GM12878 (cell line): ENCODE results near the gene POU3F2. TPM values are rescaled to one million over a fixed set of nuclear protein-coding genes. Genes with fewer than 3 reads are reported as not detected.

Experiments used
- ATAC-seq: fragments of 200-7000 bp; cut with Tn5 transposase; 3 replicates; pipeline ENCODE4 v1.9.1; 2020; ENCODE audit warnings: mild to moderate bottlenecking, moderate library complexity
- Bru-seq: library from RNA; stranded (reverse); fragments of 400-500 nt; gene quantifications from one replicate; lab custom pipeline; 2021; lab: Mats Ljungman, UMichigan
- BruChase-seq, 2 experiments: library from RNA; stranded (reverse); fragments of 400-500 nt; gene quantifications; one replicate each; lab custom pipeline; 2021; lab: Mats Ljungman, UMichigan
- BruUV-seq: library from RNA; stranded (reverse); fragments of 400-500 nt; replicated peaks from 2 replicates; lab custom pipeline; 2021; lab: Mats Ljungman, UMichigan
- CTCF ChIA-PET: fragments of 300-600 bp; sonication (Branson Sonifier 250); formaldehyde crosslinking; extraction: SDS; loops from one replicate; lab custom pipeline; 2021; ENCODE audit warnings: inconsistent platforms; lab: Yijun Ruan, JAX
- POLR2A ChIA-PET: fragments of 350-600 bp; formaldehyde crosslinking; extraction: SDS; loops from one replicate; lab custom pipeline; 2021; ENCODE audit warnings: inconsistent platforms; lab: Charles Lee
- RAD21 ChIA-PET: fragments of 300-600 bp; sonication (Branson Sonifier 250); formaldehyde crosslinking; loops from one replicate; lab custom pipeline; 2023; ENCODE audit warnings: antibody characterized with exemption; ENCODE audit not compliant: unreplicated experiment; lab: Charles Lee
- SMC1A ChIA-PET: fragments of 300-600 bp; sonication (Branson Sonifier 250); formaldehyde crosslinking; loops from one replicate; lab custom pipeline; 2023; ENCODE audit not compliant: unreplicated experiment, uncharacterized antibody; lab: Charles Lee
- DNase-seq: peaks from one replicate; pipeline ENCODE4 v3.0.0-alpha.2; 2011; ENCODE audit warnings: low read depth, low spot score
- FAIRE-seq: peaks from 3 replicates; lab custom pipeline; 2011; peaks lifted over from hg19 to GRCh38; lab: Jason Lieb, UNC
- H2AFZ ChIP-seq: 2 replicates; pipeline ENCODE4 v1.6.0; 2011; ENCODE audit warnings: low read depth, low read length, control low read depth; ENCODE audit not compliant: control insufficient read depth
- H3K27ac ChIP-seq: 2 replicates; pipeline ENCODE4 v1.5.1; 2011; ENCODE audit warnings: control low read depth; ENCODE audit not compliant: control insufficient read depth, insufficient read depth
- H3K27me3 ChIP-seq, 2 experiments: replicated peaks in 1 of 2; 2 replicates each; pipeline versions ENCODE4 v1.6.0 to v1.6.1; 2011; ENCODE audit warnings: low read length in 1 of 2; ENCODE audit not compliant: control insufficient read depth in 2 of 2, insufficient read depth in 2 of 2
- H3K36me3 ChIP-seq, 2 experiments: 2 replicates each; pipeline ENCODE4 v1.5.1; 2011; ENCODE audit warnings: low read length in 1 of 2; ENCODE audit not compliant: control insufficient read depth in 2 of 2, insufficient read depth in 2 of 2
- H3K4me1 ChIP-seq: 2 replicates; pipeline ENCODE4 v1.6.1; 2011; ENCODE audit warnings: mild to moderate bottlenecking, low read length, moderate library complexity, mixed read lengths; ENCODE audit not compliant: control insufficient read depth, insufficient read depth
- H3K4me2 ChIP-seq: 2 replicates; pipeline ENCODE4 v1.6.0; 2011; ENCODE audit warnings: control low read depth; ENCODE audit not compliant: control insufficient read depth, insufficient read depth
- H3K4me3 ChIP-seq: fragments of 200-600 bp; sonication (generic); 2 replicates; pipeline ENCODE4 v1.5.1; 2016
- H3K79me2 ChIP-seq: 2 replicates; pipeline ENCODE4 v1.6.0; 2011; ENCODE audit warnings: low read length; ENCODE audit not compliant: control insufficient read depth, insufficient read depth
- H3K9ac ChIP-seq: 2 replicates; pipeline ENCODE4 v1.8.0; 2011; ENCODE audit warnings: low read length, control low read depth, mixed read lengths; ENCODE audit not compliant: control insufficient read depth, insufficient read depth
- H3K9me3 ChIP-seq: replicated peaks from 3 replicates; pipeline ENCODE4 v1.5.1; 2011; ENCODE audit warnings: mild to moderate bottlenecking, low read length; ENCODE audit not compliant: control insufficient read depth, insufficient read depth
- H4K20me1 ChIP-seq: 2 replicates; pipeline ENCODE4 v1.6.0; 2011; ENCODE audit not compliant: control insufficient read depth, insufficient read depth
- EGR1 ChIP-seq, 2 experiments: IDR thresholded peaks; 1 replicate in 1 of 2; 2 replicates in 1 of 2; pipeline ENCODE4 v1.6.1; 2011 to 2012; ENCODE audit warnings: low read depth in 2 of 2, low read length in 2 of 2, borderline replicate concordance in 1 of 2, mild to moderate bottlenecking in 1 of 2, moderate library complexity in 1 of 2
- FOXM1 ChIP-seq: IDR thresholded peaks from 2 replicates; pipeline ENCODE4 v1.6.1; 2012; ENCODE audit warnings: low read depth, mild to moderate bottlenecking, inconsistent platforms, low read length, moderate library complexity
- IRF4 ChIP-seq: IDR thresholded peaks from 2 replicates; pipeline ENCODE4 v1.6.1; 2011; ENCODE audit warnings: low read depth, low read length
- MYB ChIP-seq: fragments of 150-350 bp; IDR thresholded peaks from 2 replicates; pipeline ENCODE4 v1.6.1; 2014; ENCODE audit warnings: mild to moderate bottlenecking, low read depth, low read length, borderline replicate concordance
- RFX5 ChIP-seq: IDR thresholded peaks from 2 replicates; pipeline ENCODE4 v1.6.1; 2011; ENCODE audit warnings: low read depth, low read length, improper control_type of control experiment
- RUNX3 ChIP-seq: IDR thresholded peaks from 2 replicates; pipeline ENCODE4 v1.6.1; 2012; ENCODE audit warnings: low read length, inconsistent platforms
- YY1 ChIP-seq: IDR thresholded peaks from 2 replicates; pipeline ENCODE4 v1.6.1; 2011; ENCODE audit warnings: low read depth, mild to moderate bottlenecking, low read length
- WGBS: methylation state at CpG from one replicate; pipeline ENCODE4 v1.1.6; 2016; ENCODE audit warnings: low lambda C conversion rate; ENCODE audit not compliant: insufficient replicate concordance, insufficient coverage; ENCODE audit errors: missing lambda C conversion rate; 5-methylcytosine and 5-hydroxymethylcytosine counted together
- in situ Hi-C: fragments of 300-500 bp; cut with MboI; formaldehyde crosslinking; loops from 9 replicates; pipeline ENCODE4 v1.14.3; 2018; ENCODE audit warnings: mixed read lengths
- intact Hi-C: fragments of 100-400 bp; cut with micrococcal nuclease; formaldehyde crosslinking; loops from one replicate; pipeline ENCODE4 v1.14.2; 2022; ENCODE audit not compliant: unreplicated experiment
- long read RNA-seq, 2 experiments: library from polyadenylated mRNA; unstranded; transcript quantifications; one replicate each; pipeline ENCODE4 v2.0.0, GENCODE V29; 2019 to 2020
- polyA minus RNA-seq, 3 experiments: library from RNA; depleted of rRNA, polyadenylated mRNA; stranded (reverse); fragments of >200 nt; gene quantifications; 2 replicates each; pipeline ENCODE4 v1.2.3, GENCODE V29; 2011
- polyA plus RNA-seq, 11 experiments: library from polyadenylated mRNA; depleted of rRNA in 4 of 11; unstranded in 6 of 11; stranded (reverse) in 5 of 11; fragments of >200 nt; fragmentation: Nextera tagmentation in 4 of 11; fragmentation: Illumina TruSeq in 1 of 11; extraction: Ambion mirVana in 4 of 11; extraction: Trizol in 1 of 11; gene quantifications; 1 replicate in 1 of 11; 2 replicates in 10 of 11; pipeline versions ENCODE4 v1.2.1 to v1.2.3, GENCODE V29; 2011 to 2016; ENCODE audit warnings: inconsistent platforms in 2 of 11, missing spikeins in 2 of 11, low read depth in 1 of 11
- total RNA-seq, 4 experiments: library from RNA; depleted of rRNA in 3 of 4; stranded (reverse); fragments of >200 nt in 3 of 4; fragmentation: Illumina TruSeq in 1 of 4; extraction: Trizol in 1 of 4; gene quantifications; 2 replicates each; pipeline versions ENCODE4 v1.2.1 to v1.2.3, GENCODE V29; 2013 to 2021
- TF ChIP-seq, protein P1 (sequence below): fragments of 450-650 bp; IDR thresholded peaks from 2 replicates; pipeline ENCODE4 v1.6.1; 2014; ENCODE audit warnings: mild to moderate bottlenecking
- TF ChIP-seq, protein P2 (sequence below): fragments of 450-650 bp; IDR thresholded peaks from 2 replicates; pipeline ENCODE4 v1.6.1; 2016; ENCODE audit warnings: mild to moderate bottlenecking

POU3F2 gene
- not detected in 2 replicates for total RNA-seq (2013; cell fraction: nucleolus; rRNA removed)
- total RNA-seq (2014; rRNA removed) (not detected in 2 replicates), total RNA-seq (2014; rRNA removed; fragmentation: Illumina TruSeq; extraction: Trizol) (not detected in 2 replicates), total RNA-seq (2021) (not detected in 2 replicates), polyA plus RNA-seq (2011; rRNA removed) (not detected in 2 replicates), polyA plus RNA-seq (2014; fragmentation: Illumina TruSeq; extraction: Trizol) (not detected in 2 replicates), polyA plus RNA-seq (2014; fragmentation: Nextera tagmentation; extraction: Ambion mirVana) (not detected), polyA plus RNA-seq (2014; rRNA removed) (not detected in 2 replicates), polyA plus RNA-seq (2016; fragmentation: Nextera tagmentation; extraction: Ambion mirVana) (not detected), polyA minus RNA-seq (2011; rRNA and poly(A)+ RNA removed) (not detected in 2 replicates), Bru-seq, nascent RNA (not detected), BruChase-seq, experiment 1, labeled RNA remaining after a 6-hour chase (not detected), BruChase-seq, experiment 2, labeled RNA remaining after a 2-hour chase (not detected)
- not detected for polyA plus RNA-seq (2011; ENCODE audit: low read depth)
- polyA plus RNA-seq (2011; cell fraction: cytosol; rRNA removed): not detected in 2 replicates
- not detected in 2 replicates for polyA plus RNA-seq (2011; cell fraction: nucleus; rRNA removed)
- polyA plus RNA-seq (2012): 0.01 TPM in 1 of 2 replicates, not detected in the other
- not detected in 2 replicates for polyA minus RNA-seq (2011; cell fraction: cytosol; rRNA and poly(A)+ RNA removed)
- not detected in 2 replicates for polyA minus RNA-seq (2011; cell fraction: nucleus; rRNA and poly(A)+ RNA removed)
- long read RNA-seq, experiment 1: 0 reads
- long read RNA-seq, experiment 2: 0 reads

- TF ChIP-seq RUNX3 (0 out of 2 replicates have a peak, but pooled peaks have one; percentile 18), RFX5 (peak; percentile 81), EGR1 (IDR thresholded peaks at IDR 0.05; ENCODE audit: borderline replicate concordance in 1 of 2, low read depth in 2 of 2, low read length in 2 of 2) (peak in 1 of 2 experiments; percentile 38; a peak in 1 of 3 replicates), IRF4 (no peak), YY1 (0 out of 2 replicates have a peak, but pooled peaks have one; percentile 34), FOXM1 (no peak), MYB (no peak)
- TF ChIP-seq, protein P1, sequence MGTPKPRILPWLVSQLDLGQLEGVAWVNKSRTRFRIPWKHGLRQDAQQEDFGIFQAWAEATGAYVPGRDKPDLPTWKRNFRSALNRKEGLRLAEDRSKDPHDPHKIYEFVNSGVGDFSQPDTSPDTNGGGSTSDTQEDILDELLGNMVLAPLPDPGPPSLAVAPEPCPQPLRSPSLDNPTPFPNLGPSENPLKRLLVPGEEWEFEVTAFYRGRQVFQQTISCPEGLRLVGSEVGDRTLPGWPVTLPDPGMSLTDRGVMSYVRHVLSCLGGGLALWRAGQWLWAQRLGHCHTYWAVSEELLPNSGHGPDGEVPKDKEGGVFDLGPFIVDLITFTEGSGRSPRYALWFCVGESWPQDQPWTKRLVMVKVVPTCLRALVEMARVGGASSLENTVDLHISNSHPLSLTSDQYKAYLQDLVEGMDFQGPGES: no peak
- TF ChIP-seq, protein P2, sequence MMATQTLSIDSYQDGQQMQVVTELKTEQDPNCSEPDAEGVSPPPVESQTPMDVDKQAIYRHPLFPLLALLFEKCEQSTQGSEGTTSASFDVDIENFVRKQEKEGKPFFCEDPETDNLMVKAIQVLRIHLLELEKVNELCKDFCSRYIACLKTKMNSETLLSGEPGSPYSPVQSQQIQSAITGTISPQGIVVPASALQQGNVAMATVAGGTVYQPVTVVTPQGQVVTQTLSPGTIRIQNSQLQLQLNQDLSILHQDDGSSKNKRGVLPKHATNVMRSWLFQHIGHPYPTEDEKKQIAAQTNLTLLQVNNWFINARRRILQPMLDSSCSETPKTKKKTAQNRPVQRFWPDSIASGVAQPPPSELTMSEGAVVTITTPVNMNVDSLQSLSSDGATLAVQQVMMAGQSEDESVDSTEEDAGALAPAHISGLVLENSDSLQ: peak; percentile 70
- Histone ChIP-seq H3K4me3 (peak within 1 kb of the TSS; percentile 64), H3K36me3 (no peaks in the 10 kb centered on the region), H3K79me2 (no peaks in the 10 kb centered on the region), H3K27ac (no peak within 1 kb of the TSS), H4K20me1 (no peaks in the 10 kb centered on the region), H3K9me3 (no peaks in the 10 kb centered on the region; the same call in 2 of the 3 replicates), H3K4me1 (no peaks in the 10 kb centered on the region), H2AFZ (peak within 1 kb of the TSS; percentile 39), H3K27me3 (peaks cover 18 to 37% of the 10 kb centered on the region in 2 experiments), H3K9ac (no peak within 1 kb of the TSS), H3K4me2 (peak within 1 kb of the TSS; percentile 84)
- CTCF ChIA-PET: no interaction called here
- BruUV-seq: no TSS peak
- FAIRE-seq: no peak
- 2% methylated on average over 41 of the region's 83 CpGs for WGBS
- POLR2A ChIA-PET: no interaction called here
- intact Hi-C loops (loop anchor here (5.0 kb wide), 1 partner anchor 57 kb away; no protein-coding TSS in a partner anchor), in situ Hi-C loops (no loop called here)
- RAD21 ChIA-PET: no interaction called here
- ATAC-seq: peak; percentile 86
- DNase-seq: no peak
- SMC1A ChIA-PET: no interaction called here
Measured at GRCh38 chr6:98834060-98835031, at the start of gene POU3F2. Gene POU3F2 (plus strand): TSS chr6:98834574. CDS start chr6:98834874, 300 bp downstream.
